Endometrial microvascular endothelial cells (primary cell): ENCODE results near the gene TRIP4. TPM values are rescaled to one million over a fixed set of nuclear protein-coding genes. Genes with fewer than 3 reads are reported as not detected.
"Not testable (repeated sequence)": the region's sequence is repeated elsewhere in the genome, so short reads cannot be mapped to it uniquely, and the experiment has no call there.

Experiments used
- in situ Hi-C: cut with HindIII; loops from 2 replicates; pipeline ENCODE4 v1.10.0; 2017; ENCODE audit warnings: low sequenced_read_pairs, low pct_unique_long_range_greater_than_20kb; ENCODE audit errors: inconsistent ontology term
- total RNA-seq: library from RNA; depleted of rRNA; stranded (reverse); fragments of >200 nt; gene quantifications from one replicate; pipeline ENCODE4 v1.2.3, GENCODE V29; 2015; ENCODE audit errors: inconsistent ontology term

TRIP4 gene
- total RNA-seq, 1 donor from 2014 or later = 7.0 TPM

DNA sequence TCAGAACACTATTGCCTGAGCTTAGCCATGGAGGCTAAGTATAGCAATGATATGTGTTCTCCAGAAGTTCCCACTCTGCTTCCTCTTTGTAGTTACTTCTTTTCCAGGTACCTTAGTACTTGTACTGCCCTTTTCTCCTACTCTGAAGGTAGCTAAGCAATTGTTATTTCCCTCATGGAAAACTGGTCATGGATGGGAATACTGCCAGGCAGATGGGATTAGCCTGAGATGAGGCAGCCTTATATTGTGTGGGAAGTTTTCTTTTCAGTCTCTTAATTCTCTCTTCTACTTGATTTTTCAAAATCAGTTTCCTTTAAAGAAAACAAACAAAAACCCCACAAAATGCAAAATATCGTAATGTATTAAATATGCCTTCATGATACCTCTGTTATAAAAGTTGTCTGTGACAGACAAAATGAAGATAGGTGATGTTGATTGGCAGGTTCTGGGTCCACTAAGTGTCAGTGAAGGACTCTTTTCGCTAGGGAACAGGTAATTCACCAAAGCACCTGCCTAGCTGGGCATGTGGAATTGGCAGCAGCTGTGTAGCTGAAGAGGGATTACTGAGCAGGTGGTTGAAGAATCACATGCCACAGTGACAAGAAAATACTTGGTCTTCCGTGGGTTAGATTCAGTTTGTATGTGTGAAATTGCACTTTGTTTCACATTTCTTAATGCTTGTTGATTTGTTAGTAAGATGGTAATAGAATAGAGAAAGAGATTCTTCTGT is 76.8 kb downstream of the TRIP4 start:
- in situ Hi-C loops = no loop called here

DNA sequence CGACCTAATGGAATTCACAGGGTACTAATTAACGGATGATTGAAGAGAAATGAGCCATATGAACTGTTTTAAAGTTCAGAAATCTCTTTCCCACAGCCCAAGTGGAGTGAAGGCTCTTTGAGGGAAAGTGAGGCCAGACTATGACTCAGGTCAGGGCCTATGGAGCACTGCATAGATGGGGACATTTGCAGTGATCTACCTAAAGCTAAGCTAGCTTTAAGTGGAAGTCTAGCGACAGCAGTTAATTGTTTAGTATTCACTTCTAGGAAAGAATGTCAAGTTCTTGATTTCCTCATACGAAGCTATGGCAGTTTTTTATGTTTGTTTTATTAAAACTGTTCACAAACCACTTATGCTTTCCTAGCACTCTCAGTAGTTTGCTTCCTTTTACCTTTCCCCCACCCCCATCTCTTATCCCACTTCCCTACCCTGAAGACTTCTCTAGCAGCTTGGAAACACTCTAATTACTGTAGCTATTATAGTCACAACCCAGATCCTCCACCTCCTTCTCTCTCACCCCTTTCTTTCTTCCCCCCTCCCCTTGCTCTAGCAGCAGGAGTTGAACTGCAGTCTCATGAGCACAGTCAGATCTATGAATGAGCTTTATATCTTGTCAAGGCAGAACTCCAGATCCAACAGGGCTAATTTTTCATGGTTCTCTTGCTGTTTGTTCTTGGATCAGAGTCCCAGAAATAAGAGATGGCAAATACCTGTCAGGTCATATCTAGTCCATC is 78.9 kb downstream of the TRIP4 start:
- in situ Hi-C loops = no loop called here

DNA sequence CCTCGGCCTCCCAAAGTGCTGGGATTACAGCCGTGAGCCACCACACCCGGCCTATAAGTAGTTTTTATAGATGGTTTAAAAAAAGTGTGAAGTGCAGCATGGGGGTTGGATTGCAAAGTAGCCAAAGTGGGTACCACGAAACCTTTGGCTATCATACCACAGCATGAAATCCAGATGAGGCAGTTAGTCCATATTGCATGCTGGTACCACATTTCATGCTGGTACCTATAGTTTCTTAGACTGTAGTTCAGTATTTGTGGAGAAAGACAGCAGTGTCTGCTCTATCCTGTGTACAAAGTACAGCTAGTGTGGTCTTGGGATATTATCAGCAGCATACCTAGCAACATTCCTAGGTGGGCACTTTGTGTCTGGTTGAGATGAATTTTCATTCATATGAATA is 84.5 kb downstream of the TRIP4 start:
- in situ Hi-C loops = no loop called here

DNA sequence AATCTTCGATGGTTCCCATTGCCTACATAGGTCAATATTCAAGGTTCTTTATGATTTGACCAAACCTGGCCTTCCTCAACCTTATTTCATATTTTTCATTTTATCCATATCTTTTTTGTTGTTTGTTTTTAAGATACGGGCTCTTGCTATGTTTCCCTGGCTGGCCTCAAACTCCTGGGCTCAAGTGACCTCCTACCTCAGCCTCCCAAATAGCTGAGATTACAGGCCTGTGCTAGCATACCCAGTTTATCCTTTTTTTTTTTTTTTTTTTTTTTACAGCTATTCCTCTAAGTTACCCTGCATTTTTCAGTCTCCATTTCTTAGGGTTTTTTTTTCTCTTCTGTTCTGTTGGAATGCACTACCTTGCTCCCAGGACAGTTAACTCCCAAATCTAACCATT is 87.2 kb downstream of the TRIP4 start:
- in situ Hi-C loops = no loop called here

DNA sequence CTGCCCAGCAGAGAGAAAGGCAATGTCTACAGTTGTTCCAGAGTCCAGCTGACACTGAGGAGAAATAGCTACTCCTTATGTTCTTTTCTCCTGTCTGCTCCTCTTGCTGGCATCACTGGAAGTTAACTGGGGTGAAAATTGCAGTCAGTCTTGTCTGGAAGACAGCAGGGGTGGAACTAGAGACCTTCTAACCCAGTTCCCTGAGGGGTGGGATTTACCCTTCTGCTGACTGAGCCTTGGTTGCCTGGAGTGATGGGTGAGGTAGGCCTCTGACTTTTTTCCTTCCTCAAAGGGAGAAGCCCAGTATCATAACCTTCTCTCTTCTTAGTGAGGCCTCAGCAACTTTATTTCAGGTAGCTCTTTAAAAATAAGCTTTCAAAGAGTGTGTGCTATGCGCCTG is 88.9 kb downstream of the TRIP4 start:
- in situ Hi-C loops = no loop called here

DNA sequence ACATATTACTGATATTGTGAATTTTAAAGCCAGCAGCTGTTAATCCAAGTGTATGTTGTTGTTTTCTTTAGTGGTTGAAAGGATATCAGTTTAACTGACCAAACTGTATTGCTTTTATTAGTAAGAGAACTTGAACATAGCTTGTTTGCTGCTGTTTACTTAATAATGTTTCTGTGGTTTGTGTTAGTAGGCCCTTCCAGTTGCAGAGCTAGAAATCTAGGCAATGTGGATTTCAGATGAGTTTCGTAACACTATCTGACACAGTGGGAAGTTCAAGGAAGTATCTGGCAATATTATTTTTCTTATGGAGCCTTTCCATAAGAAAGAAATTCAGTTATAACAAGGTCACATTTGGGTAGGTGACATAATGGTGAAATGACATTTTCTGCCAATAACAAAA is 91.2 kb downstream of the TRIP4 start:
- in situ Hi-C loops = no loop called here

DNA sequence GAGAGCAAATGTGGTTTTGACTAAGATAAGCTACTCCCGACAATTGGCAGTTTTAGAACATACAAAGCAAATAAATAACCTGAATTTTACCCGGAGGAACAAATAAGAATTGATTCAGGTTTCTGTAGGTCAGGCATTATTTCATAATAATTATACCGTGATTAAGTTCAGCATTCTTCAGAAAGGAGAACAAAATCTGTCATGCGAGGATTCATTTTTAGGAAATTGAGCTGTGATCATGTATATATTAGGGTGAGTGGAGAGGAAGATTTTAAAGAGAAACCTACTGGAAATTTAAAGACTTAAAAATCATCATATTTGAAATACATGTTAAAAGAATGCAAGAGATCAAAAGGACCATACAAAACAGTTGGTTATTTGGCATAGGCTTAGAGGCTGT is 93.3 kb downstream of the TRIP4 start:
- in situ Hi-C loops = no loop called here

DNA sequence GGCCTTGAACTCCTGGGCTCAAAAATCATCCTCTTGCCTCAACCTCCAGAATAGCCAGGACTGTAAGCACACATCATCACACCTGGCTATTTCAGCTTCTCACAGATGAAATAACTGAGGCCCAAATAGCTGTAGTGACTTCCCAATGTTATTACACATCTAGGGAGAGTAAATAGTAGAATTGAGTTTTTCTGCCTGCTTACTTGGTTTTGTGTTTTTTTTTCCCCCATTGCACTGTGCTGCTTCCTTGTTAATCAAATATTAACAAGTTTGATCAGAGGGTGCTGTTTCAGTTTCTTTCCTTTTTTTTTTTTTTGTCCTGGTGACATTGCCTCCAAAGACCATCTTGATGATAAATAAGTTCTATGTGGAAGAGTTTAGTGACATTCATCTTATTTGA is 96.1 kb downstream of the TRIP4 start:
- in situ Hi-C loops = no loop called here

DNA sequence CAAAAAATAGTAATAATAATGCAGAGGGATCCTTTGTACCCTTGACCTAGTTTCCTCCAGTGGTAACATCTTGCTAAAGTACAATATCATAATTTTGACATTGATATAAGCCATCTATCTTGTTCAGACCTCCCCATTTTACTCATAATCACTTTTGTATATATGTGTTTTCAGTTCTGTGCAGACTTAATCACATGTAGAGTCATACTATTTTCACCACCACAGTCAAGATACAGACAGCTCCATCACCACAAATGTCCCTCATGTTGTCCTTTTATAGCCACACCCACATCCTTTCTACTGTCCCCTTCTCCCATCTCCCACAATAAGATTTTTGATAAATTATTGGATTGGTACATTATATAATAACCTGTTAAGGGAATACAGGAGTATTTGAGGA is 98.2 kb downstream of the TRIP4 start:
- in situ Hi-C loops = no loop called here

DNA sequence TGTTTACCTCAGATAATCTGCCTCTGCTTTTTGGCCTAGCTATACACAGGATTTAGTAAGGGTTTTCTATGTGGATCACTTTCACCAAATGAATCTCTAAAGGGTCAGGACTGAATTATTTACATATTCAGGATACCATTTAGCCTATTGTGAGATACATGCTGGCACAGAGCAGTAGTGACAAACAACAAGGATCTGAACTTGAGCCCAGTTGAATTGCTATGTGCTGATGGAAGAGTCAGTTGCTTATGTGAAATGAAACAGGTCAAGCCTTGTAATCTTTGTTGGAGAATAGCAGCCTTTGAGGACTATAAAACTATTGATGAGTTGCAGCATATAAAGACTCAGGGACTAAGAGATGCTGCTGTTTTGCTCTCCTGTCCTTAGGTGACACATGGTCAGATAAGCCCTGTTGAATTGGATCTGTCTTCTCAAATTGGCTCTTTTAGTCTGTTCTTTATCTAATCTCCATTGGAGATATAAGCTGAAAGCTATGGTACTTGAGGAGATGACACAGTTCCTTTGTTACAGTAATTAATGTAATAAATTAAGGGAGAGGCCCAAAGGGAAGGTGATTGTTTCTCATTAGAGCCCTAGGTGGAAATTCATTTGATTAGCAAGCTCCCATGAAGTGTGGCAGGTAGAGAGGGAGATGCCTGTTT is 103.1 kb downstream of the TRIP4 start:
- in situ Hi-C loops = no loop called here

DNA sequence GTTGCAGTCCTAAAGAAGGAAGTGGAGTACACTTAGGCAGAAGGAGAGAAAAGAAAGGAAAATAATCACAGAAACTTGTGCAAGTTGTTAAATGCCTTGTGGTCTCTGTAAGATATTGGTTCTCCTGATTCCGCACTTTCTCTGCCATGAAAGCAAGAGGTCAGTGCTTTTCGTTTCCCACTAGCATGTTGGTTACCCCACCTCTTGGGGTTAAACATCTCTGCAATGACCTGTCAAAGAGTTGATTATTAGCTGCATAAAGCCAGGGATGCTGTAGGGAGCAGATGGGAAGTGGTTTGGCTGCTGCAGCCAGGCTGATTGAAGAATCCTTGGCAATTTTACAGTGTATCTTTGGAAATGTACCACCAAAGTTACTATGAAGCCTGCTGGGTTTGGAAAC is 106.0 kb downstream of the TRIP4 start:
- in situ Hi-C loops = no loop called here

DNA sequence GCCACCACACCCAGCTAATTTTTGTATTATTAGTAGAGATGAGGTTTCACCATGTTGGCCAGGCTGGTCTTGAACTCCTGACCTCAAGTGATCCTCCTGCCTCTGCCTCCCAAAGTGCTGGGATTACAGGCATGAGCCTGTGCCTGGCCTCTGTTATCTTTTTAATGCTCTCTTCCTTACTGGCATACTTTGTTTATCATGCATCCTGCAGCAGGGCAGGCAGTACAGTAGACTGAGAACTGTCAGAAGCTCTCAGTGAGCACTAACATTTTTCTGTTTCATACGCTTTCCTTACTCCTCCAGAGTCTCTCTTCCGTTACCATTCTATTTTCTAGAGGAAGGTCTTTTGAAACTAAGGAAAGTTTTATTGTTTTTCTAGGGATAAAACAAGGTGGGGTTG is 108.3 kb downstream of the TRIP4 start:
- in situ Hi-C loops = not testable (repeated sequence)

DNA sequence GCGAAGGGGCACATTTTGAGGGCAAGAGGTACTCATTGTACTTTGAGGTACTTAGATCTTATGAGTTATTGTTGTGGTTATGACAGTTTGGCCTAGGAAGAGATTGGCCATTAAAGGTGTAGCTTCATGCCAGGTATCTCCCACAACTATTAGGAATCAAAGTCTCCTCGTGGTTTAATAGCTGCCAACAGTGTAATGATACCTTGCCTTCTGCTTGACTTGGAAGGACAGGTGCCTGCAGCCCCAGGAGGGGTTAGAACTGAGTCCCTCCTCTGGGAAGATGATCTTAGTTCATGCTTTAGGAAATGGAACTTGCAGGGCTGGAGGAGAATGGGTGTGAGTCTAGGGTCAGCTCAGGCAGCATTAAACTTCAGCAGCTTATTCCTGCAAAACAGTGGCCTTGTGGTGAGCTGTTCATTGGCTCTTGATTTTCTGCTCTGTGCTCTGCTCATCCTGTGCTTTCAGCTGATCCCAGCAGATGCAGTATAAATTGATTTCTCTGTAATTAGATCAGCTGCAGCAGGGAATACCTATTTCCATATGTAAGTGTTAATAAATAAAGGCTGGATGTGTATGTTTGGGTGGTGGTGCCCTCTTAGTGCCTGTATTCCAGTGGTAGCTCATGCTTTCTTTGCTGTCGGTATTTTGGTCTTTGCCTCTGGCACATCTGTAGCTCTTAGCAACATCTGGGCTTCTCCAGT is 113.2 kb downstream of the TRIP4 start:
- in situ Hi-C loops = no loop called here

DNA sequence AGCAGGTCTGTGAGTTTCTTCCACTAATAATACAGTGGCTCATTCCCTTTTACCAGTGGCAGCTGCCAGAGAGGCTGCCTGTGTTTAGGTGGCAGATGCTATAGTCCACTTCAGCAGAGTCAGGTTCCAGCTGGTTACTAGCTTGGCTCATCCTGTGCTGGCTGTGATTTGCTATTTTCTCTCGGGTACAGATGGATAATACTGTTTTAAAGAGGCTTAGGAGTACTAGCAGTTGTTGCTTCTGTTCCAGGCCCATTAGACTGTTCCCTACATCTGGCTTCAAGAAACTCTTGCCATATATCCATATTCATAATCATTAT is 113.7 kb downstream of the TRIP4 start:
- in situ Hi-C loops = no loop called here

DNA sequence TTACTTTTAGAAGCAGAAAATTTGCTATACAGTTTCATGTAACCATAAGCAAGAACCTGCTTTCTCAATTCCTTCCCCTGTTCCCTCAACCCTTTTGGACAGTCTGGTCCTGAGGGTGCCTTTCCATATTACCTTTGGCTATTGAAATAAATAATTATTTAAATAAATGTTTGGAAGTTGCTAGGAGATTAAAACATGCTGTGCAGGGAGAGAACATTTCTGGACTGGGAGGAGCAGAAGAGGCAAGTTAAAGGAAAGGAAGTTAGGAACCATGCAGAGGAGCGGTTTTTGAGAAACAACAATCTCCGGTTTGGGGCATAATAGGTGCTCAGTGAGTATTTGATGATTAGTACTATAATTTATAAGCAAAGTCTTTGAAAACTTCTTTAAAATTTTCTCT is 114.5 kb downstream of the TRIP4 start:
- in situ Hi-C loops = no loop called here

DNA sequence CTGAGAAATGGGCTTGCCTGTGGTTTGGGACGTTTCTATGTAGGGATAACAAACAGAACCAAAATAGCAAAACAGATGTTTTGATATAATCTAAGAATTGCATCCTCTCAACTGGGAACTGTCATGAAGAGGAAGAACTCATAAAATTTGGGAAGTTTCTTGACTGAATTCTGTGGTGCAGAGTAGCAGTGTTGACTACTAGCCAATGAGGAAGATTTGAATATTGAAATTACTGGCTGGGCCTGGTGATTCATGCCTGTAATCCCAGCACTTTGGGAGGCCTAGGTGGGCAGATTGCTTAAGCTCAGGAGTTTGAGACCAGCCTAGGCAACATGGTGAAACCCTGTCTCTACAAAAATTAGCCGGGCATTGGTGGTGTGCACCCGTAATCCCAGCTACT is 114.9 kb downstream of the TRIP4 start:
- in situ Hi-C loops = no loop called here

DNA sequence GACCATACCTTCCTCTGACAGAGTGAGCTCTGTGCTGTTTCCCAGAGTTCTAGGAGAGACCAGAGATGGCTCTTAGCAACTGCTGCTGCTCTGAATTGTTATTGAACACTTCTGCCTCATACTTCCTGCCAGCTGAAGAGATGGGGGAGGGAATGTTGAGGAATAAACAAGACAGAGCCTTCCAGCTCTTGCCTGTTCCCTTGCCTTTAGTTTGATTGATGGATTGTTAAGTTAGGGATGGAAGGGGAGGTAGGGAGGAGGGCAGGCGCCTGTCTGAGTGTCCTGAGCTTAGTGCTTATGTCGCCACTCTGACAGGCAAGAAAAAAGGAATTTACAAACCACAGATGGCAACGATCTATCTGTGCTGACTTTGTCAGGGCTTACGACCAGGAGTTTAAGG is 115.6 kb downstream of the TRIP4 start:
- in situ Hi-C loops = no loop called here

DNA sequence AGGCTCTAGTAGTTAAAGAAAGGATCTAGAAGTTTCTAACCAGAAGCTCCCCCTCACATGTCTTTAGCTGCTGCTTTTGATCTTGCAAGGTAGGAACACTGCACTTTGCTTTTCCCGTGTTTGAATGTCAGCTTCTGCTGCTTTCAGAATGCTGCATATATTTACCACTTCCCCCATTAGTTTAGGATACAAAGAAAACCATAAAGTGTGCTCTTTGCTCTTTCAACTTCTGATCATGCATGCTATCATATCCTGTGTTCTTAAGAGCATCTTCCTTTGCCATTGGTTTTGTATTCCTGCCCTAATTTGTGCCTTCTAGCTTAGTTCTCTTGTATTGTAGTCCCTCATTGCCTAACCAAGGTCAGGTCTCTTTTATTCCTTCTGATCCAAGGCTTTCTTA is 116.0 kb downstream of the TRIP4 start:
- in situ Hi-C loops = no loop called here
